GM10248 (cell line): ENCODE data around the gene FOXC2.

Experiments
- CTCF ChIA-PET: fragments of 300-600 bp; sonication (Branson Sonifier 250); formaldehyde crosslinking; extraction: SDS; loops from one replicate; lab custom pipeline; 2021; ENCODE audit warnings: antibody characterized with exemption; lab: Yijun Ruan, JAX
- POLR2A ChIA-PET: fragments of 350-650 bp; sonication (Branson Sonifier 250); formaldehyde crosslinking; extraction: SDS; loops from one replicate; lab custom pipeline; 2020; ENCODE audit warnings: antibody characterized with exemption; lab: Yijun Ruan, JAX
- DNase-seq: peaks from one replicate; pipeline ENCODE4 v3.0.0; 2012; ENCODE audit errors: extremely low spot score
- TF ChIP-seq, protein P1 (sequence below): IDR thresholded peaks from 2 replicates; pipeline ENCODE4 v1.5.1; 2012; ENCODE audit warnings: mild to moderate bottlenecking, low read depth; ENCODE audit errors: extremely low read depth, missing control alignments, control extremely low read depth

Gene FOXC2

DNA sequence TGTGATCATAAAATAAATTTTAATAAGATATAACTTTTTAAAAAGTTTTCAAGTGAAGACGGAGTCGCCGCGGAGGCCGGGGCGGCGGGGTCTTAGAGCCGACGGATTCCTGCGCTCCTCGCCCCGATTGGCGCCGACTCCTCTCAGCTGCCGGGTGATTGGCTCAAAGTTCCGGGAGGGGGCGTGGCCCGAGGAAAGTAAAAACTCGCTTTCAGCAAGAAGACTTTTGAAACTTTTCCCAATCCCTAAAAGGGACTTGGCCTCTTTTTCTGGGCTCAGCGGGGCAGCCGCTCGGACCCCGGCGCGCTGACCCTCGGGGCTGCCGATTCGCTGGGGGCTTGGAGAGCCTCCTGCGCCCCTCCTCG is at the start of gene FOXC2:
Gene FOXC2, plus strand, starts transcription at position 229 of the 365 bp plus-strand sequence. CDS start 507 bp downstream, outside the sequence.
- CTCF ChIA-PET: no interaction called here
- no peak for DNase-seq
- TF ChIP-seq, protein P1, sequence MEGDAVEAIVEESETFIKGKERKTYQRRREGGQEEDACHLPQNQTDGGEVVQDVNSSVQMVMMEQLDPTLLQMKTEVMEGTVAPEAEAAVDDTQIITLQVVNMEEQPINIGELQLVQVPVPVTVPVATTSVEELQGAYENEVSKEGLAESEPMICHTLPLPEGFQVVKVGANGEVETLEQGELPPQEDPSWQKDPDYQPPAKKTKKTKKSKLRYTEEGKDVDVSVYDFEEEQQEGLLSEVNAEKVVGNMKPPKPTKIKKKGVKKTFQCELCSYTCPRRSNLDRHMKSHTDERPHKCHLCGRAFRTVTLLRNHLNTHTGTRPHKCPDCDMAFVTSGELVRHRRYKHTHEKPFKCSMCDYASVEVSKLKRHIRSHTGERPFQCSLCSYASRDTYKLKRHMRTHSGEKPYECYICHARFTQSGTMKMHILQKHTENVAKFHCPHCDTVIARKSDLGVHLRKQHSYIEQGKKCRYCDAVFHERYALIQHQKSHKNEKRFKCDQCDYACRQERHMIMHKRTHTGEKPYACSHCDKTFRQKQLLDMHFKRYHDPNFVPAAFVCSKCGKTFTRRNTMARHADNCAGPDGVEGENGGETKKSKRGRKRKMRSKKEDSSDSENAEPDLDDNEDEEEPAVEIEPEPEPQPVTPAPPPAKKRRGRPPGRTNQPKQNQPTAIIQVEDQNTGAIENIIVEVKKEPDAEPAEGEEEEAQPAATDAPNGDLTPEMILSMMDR: no peak
- POLR2A ChIA-PET: no interaction called here

DNA sequence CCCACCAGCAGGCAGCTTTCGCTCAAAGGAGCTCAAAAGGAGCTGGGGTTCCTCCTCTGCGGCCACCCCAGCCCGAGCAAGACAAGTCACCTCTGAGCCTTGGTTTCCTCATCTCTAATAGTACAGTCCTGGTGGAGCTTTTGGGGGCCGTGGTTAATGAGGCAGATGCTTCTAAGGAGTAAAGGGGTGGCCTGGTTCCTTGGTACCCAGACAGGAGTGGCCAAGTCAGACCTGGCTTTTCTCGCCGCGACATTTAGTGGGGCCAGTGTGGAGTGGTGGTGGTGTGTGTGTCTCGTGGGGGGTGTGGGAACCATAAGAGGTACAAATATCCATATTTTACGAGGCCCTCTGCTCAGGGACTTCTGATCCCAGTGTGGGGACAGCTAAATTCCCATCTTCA is 49.6 kb upstream of the FOXC2 start:
- TF ChIP-seq, protein P1: no peak
- ChIA-PET CTCF (interaction anchor here (0.8 to 5.7 kb wide), 17 partner anchors 16 to 830 kb away, joined by 3 to 53 read pairs (median 5); no protein-coding TSS in a partner anchor), POLR2A (no interaction called here)
- DNase-seq: no peak

DNA sequence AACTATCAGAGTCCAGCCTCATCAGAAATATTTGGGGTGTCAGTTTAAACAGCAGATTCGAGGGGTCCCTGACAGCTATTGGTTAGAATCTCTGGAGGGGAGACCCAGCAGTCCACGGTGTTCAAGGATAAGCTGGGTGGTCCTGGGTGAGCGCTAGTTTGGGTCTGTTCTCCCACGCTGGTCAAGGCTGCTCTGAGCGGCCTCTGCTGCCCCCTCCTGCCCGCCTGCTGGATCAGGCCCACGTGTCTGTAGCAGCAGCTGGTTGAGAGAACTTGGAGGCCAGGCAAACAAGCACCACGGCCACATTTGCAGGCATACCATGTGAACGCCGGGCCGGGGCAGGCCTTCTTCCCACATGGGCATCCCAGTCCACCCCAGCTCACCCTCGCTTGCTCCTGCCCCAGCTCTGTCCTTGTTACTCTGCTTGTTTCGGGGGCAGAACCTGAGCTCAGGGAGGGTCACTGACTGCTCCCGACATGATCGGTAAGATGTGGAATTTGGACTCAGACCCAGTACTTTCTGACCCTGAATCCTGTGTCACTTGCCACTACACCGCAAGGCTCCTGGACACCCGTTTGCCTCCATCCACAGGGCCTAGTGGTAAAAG is 48.9 kb upstream of the FOXC2 start:
- DNase-seq: peak; percentile 71
- TF ChIP-seq, protein P1: peak; percentile 90
- POLR2A ChIA-PET: no interaction called here

DNA sequence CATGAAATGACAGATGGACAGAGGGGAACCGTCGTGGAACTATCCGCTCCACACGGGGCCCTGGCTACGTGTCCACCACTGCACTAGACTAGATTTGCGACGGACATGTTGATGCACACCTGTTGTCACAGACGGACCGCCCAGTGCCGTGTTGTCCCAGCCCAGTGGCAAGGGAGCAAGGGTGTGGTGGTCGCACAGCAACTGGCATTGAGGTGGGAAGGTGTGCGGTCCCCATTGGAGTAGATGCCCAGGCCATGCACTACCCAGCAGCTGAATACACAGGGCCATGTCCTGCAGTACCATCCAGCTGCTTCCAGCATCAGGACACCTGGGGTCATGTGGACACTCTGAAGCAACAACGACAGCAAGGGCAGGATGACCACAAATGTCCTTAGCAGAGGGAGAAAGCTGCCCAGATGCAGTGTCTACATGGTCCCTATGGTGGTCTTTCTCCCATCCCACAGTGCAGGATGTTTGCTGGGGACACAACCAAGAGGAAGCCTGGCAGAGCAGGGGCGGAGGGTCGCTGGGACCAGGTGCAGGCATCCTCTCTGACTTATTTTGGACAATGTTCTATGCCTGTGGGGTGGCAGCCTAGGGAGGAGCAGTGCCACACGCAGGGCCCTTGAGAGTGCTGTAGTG is 47.5 kb upstream of the FOXC2 start:
- DNase-seq: no peak
- ChIA-PET CTCF (interaction anchor here (0.8 to 5.7 kb wide), 18 partner anchors 10 to 716 kb away, joined by 3 to 53 read pairs (median 4); no protein-coding TSS in a partner anchor), POLR2A (no interaction called here)
- TF ChIP-seq, protein P1: no peak

More for the DNA sequence above, 48.9 kb upstream of the FOXC2 start:
- CTCF ChIA-PET: interaction anchor here (0.8 to 5.7 kb wide), 27 partner anchors 9 to 831 kb away, joined by 3 to 53 read pairs (median 4); no protein-coding TSS in a partner anchor

DNA sequence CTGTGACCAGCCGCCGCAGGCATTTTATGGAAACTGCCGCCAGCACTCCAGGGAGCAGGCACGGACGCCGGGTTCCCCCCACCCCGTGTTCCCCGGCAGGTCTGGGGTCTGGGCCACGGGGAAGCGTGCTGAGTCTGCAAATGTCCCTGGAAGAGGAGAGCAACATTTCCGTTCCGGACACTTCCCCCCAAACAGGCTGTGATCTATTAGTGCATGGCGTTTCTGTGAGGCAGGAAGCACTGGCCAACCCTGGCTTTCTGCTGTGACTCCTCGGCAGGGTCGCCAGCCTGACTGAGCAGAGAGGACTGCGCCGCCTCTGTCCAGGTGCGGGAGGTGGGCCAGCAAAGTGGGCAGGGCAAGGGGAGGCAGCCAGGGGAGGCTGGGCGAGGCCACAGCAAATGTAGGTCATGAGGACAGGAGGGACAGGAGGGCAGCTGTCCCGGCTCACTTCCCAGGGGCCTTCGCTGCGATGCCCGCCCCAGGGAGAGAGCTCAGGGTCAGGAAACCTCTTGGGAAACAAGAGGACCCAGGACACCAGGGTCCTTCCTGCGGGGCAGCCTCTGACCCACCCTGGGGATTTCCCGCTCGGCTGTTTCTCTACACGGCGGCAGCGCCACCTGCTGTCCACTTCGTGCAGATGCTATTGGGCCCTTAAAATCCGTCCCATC is 46.8 kb upstream of the FOXC2 start:
- peak; percentile 79 for DNase-seq
- ChIA-PET CTCF (interaction anchor here (0.7 to 5.7 kb wide), 13 partner anchors 12 to 716 kb away, joined by 3 to 53 read pairs (median 3); no protein-coding TSS in a partner anchor), POLR2A (no interaction called here)
- TF ChIP-seq, protein P1: peak; percentile 92
